GM18526 (cell line): ENCODE data around the gene ANGEL1.

Experiments
- POLR2A ChIP-seq: IDR thresholded peaks from 3 replicates; pipeline ENCODE4 v1.6.1; 2011; ENCODE audit not compliant: insufficient read length; ENCODE audit errors: extremely low read depth

Gene ANGEL1

DNA sequence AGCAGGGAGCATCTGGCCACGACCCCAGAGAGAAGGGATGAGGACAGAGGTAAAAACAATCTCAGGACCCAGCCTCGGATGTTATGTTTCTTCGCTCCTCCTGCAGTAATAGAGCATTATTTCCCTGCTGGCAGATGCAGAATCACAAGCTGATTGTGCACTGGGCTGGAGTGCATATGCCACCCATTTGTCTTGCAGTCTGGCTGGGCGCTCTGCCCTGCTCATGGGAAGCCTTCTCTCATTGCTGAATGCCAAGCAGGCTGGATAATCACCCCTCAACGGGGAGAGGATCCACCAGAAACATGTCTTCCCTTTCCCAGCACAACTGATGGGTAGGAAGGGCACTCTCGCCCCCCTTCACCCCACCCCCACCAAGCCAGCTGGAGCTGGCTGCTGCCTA is 59.9 kb downstream of the ANGEL1 start:
- TF ChIP-seq POLR2A, result no peak

- no peak for TF ChIP-seq POLR2A
Measured at GRCh38 chr14:76742966-76743365, 69.7 kb downstream of the ANGEL1 start.

GRCh38 chr14:76742185-76742584 is 70.5 kb downstream of the ANGEL1 start:
- no peak for TF ChIP-seq POLR2A

DNA sequence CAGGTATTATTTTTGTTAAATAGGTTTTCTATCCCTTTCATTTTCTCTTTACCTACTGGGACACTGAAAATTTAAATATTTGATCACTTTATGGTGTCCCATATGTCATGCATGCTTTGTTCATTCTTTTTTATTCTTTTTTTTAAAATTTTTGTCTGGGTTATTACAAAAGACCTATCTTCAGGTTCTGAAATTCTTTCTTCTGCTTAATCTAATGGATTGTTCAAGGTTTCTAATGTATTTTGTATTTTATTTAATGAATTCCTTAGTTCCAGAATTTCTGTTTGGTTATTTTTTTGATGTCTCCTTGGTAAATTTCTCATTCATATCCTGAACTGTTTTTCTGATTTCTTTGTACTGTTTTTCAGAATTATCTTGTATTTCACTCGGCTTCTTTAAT is 71.6 kb downstream of the ANGEL1 start:
- no peak for TF ChIP-seq POLR2A
